Colonic mucosa (tissue), 4 donors: ENCODE measurements around the gene FAU. TPM values are rescaled to one million over a fixed set of nuclear protein-coding genes. Genes with fewer than 3 reads are reported as not detected.
A peak's percentile ranks its signal among the peaks of the same experiment; 100 is the strongest.

Experiments used
- DNase-seq: peaks from one replicate; pipeline ENCODE4 v3.0.0-alpha.2; 2020
- H3K27ac ChIP-seq: fragments of 200-600 bp; one replicate; pipeline ENCODE4 v1.8.0; 2021
- H3K27me3 ChIP-seq: fragments of 200-600 bp; one replicate; pipeline ENCODE4 v1.8.0; 2021
- H3K36me3 ChIP-seq: fragments of 200-600 bp; one replicate; pipeline ENCODE4 v1.8.0; 2021
- H3K4me1 ChIP-seq: fragments of 200-600 bp; one replicate; pipeline ENCODE4 v1.8.0; 2021; ENCODE audit warnings: mild to moderate bottlenecking
- H3K4me3 ChIP-seq: fragments of 200-600 bp; one replicate; pipeline ENCODE4 v1.8.0; 2021
- H3K9ac ChIP-seq, 2 donors: one replicate each; pipeline ENCODE4 v1.7.0; 2013; ENCODE audit warnings: control low read depth in 2 of 2, low read depth in 2 of 2, low read length in 2 of 2
- H3K9me3 ChIP-seq: fragments of 200-600 bp; one replicate; pipeline ENCODE4 v1.8.0; 2021
- intact Hi-C: fragments of 100-400 bp; cut with DNase I; formaldehyde crosslinking; loops from one replicate; pipeline ENCODE4 v1.14.1; 2022
- total RNA-seq, 2 donors: library from RNA; stranded (reverse); fragmentation: NEBNext Ultra II Directional in 1 of 2; extraction: Animal tissue kit (Norgen Biotek cat#: 25700) in 1 of 2; gene quantifications; one replicate each; pipeline ENCODE4 v1.2.1, GENCODE V29; 2021
- TF ChIP-seq, protein P1 (sequence below): fragments of 200-600 bp; IDR thresholded peaks from one replicate; pipeline ENCODE4 v1.8.0; 2022; ENCODE audit warnings: antibody characterized with exemption, mild to moderate bottlenecking
- donor health status: healthy.
- donor health status: DM: no; HTN: no; CAD: no.
- donor health status: DM: no; HTN: no; CAD: no.

FAU gene
- total RNA-seq, 2 donors from 2014 or later, result 752 to 950 TPM

DNA sequence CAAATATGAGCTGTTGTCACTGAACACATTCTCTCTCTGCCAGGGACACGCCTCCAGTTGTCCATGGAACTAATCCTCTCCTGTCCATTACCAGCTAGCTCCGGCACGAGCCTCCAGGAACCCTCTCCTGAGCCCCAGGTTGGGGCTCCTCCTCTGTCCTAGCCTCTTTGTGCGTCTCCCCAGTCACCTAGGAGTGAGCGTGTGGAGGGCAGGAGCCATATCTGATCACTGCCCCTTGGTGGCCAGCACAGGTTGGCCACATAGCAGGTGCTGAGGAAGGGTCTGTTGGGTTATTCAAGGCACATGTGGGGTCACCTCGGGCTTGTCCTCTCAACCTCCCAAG lies 9.9 kb upstream of the FAU start:
- DNase-seq, result no peak
- peak overlapping the region in 1 of 2 donors; percentile 44 for H3K9ac ChIP-seq
- no peaks in the 10 kb centered on the region for H3K27me3 ChIP-seq
- no peaks in the 10 kb centered on the region for H3K9me3 ChIP-seq
- H3K4me1 ChIP-seq, result peaks cover 15% of the 10 kb centered on the region
- H3K27ac ChIP-seq, result no peak overlapping the region
- no peak overlapping the region for H3K4me3 ChIP-seq
- peaks cover 42% of the 10 kb centered on the region for H3K36me3 ChIP-seq
- TF ChIP-seq, protein P1, sequence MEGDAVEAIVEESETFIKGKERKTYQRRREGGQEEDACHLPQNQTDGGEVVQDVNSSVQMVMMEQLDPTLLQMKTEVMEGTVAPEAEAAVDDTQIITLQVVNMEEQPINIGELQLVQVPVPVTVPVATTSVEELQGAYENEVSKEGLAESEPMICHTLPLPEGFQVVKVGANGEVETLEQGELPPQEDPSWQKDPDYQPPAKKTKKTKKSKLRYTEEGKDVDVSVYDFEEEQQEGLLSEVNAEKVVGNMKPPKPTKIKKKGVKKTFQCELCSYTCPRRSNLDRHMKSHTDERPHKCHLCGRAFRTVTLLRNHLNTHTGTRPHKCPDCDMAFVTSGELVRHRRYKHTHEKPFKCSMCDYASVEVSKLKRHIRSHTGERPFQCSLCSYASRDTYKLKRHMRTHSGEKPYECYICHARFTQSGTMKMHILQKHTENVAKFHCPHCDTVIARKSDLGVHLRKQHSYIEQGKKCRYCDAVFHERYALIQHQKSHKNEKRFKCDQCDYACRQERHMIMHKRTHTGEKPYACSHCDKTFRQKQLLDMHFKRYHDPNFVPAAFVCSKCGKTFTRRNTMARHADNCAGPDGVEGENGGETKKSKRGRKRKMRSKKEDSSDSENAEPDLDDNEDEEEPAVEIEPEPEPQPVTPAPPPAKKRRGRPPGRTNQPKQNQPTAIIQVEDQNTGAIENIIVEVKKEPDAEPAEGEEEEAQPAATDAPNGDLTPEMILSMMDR, result no peak
- intact Hi-C loops, result no loop called here

DNA sequence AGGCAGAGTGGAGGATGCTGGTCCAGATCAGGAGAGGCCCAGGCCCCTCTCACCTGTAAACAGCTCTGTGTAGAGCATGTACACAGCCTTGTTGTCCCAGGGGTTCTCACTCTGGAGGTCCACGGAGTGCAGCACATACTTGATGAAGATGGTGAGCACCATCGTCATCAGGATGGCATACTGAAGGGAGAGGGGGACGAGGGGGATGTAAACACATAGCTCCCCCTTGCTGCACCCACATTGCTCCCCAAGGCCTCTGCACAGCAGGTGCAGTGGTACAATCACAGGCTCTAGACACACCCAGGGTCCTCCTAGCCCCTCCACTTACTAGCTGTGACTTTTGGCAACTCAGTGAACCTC lies 9.5 kb upstream of the FAU start:
- intact Hi-C loops, result no loop called here
- Histone ChIP-seq H3K27me3 (no peaks in the 10 kb centered on the region), H3K27ac (no peak overlapping the region), H3K36me3 (peaks cover 42% of the 10 kb centered on the region), H3K4me3 (no peak overlapping the region), H3K9ac (no peak overlapping the region), H3K9me3 (no peaks in the 10 kb centered on the region), H3K4me1 (peaks cover 15% of the 10 kb centered on the region)
- TF ChIP-seq, protein P1, result no peak
- DNase-seq, result no peak

DNA sequence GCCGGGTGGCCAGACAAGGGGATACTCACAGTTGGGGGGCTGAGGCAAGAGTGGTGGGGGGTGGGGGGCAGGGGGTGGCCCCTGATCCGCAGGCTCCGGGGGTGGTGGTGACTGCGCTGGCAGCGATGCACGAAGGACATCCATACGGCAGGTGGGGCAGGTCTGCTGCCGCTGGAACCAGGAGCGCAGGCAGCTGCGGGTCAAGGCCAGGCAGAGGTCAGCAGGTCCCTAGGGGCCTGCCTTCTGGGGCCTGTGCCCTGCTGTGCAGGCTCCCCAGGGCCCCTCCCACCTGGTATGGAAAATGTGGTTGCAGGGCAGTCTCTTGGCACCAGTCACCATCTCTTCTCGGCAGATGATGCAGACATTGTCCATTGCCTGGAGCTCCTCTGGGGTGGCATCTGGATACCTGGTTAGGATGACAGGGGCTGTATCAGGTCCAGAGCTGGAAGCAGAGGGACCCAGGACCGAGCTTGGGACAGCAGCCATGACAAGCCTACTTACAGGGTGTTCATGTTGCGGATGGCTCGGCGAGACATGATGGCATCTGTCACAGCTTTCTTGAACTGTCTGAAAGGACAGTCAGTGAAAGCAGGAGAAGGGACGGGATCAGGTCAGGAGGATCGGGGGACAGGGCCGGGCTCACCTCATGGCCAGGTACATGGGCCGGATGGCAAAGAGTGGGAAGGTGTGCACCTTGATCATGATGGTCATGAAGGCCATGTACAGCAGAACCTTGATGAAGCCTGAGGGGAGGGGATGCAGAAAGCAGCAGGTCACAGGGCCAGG lies 8.9 kb upstream of the FAU start:
- Histone ChIP-seq H3K9me3 (no peaks in the 10 kb centered on the region), H3K9ac (no peak overlapping the region), H3K36me3 (peaks cover 42% of the 10 kb centered on the region), H3K4me3 (no peak overlapping the region), H3K27ac (no peak overlapping the region), H3K4me1 (peaks cover 15% of the 10 kb centered on the region), H3K27me3 (no peaks in the 10 kb centered on the region)
- TF ChIP-seq, protein P1, result no peak
- intact Hi-C loops, result no loop called here
- DNase-seq, result no peak

DNA sequence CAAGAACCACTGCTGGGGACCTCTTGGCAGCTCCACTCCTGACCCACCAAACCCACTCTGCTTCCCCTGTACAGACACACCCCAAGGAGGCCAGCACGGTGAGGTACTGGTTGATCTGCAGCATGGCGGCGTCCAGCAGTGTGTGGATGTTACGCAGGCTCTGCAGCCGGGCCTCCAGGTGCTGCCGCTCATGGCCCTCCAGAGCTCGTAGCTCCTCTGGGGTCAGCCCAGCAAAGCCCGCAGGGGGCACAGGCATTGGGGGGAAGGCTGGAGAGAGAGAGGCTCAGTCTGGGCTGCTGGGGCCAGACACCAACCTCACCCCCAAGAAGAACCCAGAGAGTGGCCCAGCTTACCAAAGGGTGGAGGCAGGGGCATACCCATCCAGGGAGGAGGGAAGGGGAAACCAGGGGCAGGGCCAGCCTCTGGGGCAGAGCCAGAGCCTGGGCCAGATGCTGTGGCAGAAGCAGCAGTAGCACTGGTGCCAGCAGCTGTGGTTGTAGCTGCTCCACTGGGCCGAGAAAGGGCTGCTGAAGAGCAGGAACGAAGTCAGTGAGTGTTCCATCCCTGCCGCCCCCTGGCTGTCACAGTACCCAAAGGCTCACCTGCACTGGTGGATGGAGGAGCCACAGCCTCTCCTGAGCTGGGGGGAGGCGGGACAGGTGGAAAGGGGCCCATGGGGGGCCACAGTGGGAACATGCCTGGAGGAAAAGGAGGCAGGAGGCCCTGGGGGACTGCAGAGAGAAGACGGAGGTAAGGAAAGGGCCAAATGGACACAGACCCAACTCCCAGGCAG lies 7.9 kb upstream of the FAU start:
- no peak overlapping the region for H3K27ac ChIP-seq

More for the DNA sequence above, 7.9 kb upstream of the FAU start:
- Histone ChIP-seq H3K27me3 (no peaks in the 10 kb centered on the region), H3K4me3 (no peak overlapping the region), H3K4me1 (peaks cover 15% of the 10 kb centered on the region), H3K9ac (no peak overlapping the region), H3K36me3 (peaks cover 52% of the 10 kb centered on the region), H3K9me3 (no peaks in the 10 kb centered on the region)
- DNase-seq, result no peak
- intact Hi-C loops, result no loop called here
- TF ChIP-seq, protein P1, result no peak
